Loucy (cell line): ENCODE measurements around the gene ZNF521.
"Not testable (repeated sequence)": the region's sequence is repeated elsewhere in the genome, so short reads cannot be mapped to it uniquely, and the experiment has no call there.

ENCODE experiments used
- H2AFZ ChIP-seq: fragments of 200-600 bp; sonication (generic); 2 replicates; pipeline ENCODE4 v1.6.0; 2016; ENCODE audit warnings: antibody characterized with exemption, mild to moderate bottlenecking, low read length, moderate library complexity
- H3F3A ChIP-seq: fragments of 200-600 bp; 2 replicates; pipeline ENCODE4 v1.6.0; 2016; ENCODE audit warnings: antibody characterized with exemption, low read depth, mild to moderate bottlenecking
- H3K27me3 ChIP-seq: fragments of 200-600 bp; sonication (generic); 2 replicates; pipeline ENCODE4 v1.6.1; 2014; ENCODE audit warnings: low read length, mild to moderate bottlenecking; ENCODE audit not compliant: insufficient read depth, poor library complexity, severe bottlenecking
- H3K36me3 ChIP-seq: fragments of 200-600 bp; sonication (generic); 2 replicates; pipeline ENCODE4 v1.6.1; 2016; ENCODE audit warnings: low read length; ENCODE audit not compliant: insufficient read depth
- H3K4me1 ChIP-seq: fragments of 200-600 bp; sonication (generic); 2 replicates; pipeline ENCODE4 v1.5.1; 2014; ENCODE audit warnings: low read length, mild to moderate bottlenecking; ENCODE audit not compliant: insufficient read depth, poor library complexity, severe bottlenecking
- H3K4me2 ChIP-seq: fragments of 200-600 bp; sonication (generic); 2 replicates; pipeline ENCODE4 v1.6.0; 2014; ENCODE audit warnings: antibody characterized with exemption, low read length, low read depth, mild to moderate bottlenecking; ENCODE audit not compliant: poor library complexity, severe bottlenecking
- H3K4me3 ChIP-seq: fragments of 200-600 bp; sonication (generic); 2 replicates; pipeline ENCODE4 v1.5.1; 2014; ENCODE audit warnings: low read length, mild to moderate bottlenecking, mixed read lengths; ENCODE audit not compliant: poor library complexity, severe bottlenecking
- H3K79me2 ChIP-seq: fragments of 200-600 bp; sonication (generic); 2 replicates; pipeline ENCODE4 v1.6.1; 2014; ENCODE audit warnings: low read length; ENCODE audit not compliant: insufficient read depth
- H3K9ac ChIP-seq: fragments of 200-600 bp; sonication (generic); 2 replicates; pipeline ENCODE4 v1.6.0; 2014; ENCODE audit warnings: mild to moderate bottlenecking, low read depth, low read length, moderate library complexity; ENCODE audit not compliant: poor library complexity, severe bottlenecking
- H3K9me2 ChIP-seq: fragments of 200-600 bp; sonication (generic); replicated peaks from 2 replicates; pipeline ENCODE4 v1.6.1; 2016; ENCODE audit warnings: low read depth, low read length, mixed read lengths
- H3K9me3 ChIP-seq: fragments of 200-600 bp; sonication (generic); 2 replicates; pipeline ENCODE4 v1.6.1; 2014; ENCODE audit warnings: mild to moderate bottlenecking, antibody characterized with exemption, low read length, low read depth; ENCODE audit not compliant: insufficient read depth
- H4K20me1 ChIP-seq: fragments of 200-600 bp; sonication (generic); 2 replicates; pipeline ENCODE4 v1.6.0; 2014; ENCODE audit warnings: antibody characterized with exemption, low read length, mild to moderate bottlenecking; ENCODE audit not compliant: insufficient read depth, poor library complexity, severe bottlenecking
- EZH2phosphoT487 ChIP-seq: fragments of 200-600 bp; IDR thresholded peaks from 2 replicates; pipeline ENCODE4 v1.6.1; 2018; ENCODE audit warnings: antibody characterized with exemption, mild to moderate bottlenecking, moderate library complexity, borderline replicate concordance
- TF ChIP-seq, protein P1 (sequence below): fragments of 200-600 bp; sonication (generic); conservative IDR thresholded peaks from 2 replicates; pipeline ENCODE4 v1.5.1; 2014; ENCODE audit warnings: mild to moderate bottlenecking, antibody characterized with exemption, low read length

Gene ZNF521

DNA sequence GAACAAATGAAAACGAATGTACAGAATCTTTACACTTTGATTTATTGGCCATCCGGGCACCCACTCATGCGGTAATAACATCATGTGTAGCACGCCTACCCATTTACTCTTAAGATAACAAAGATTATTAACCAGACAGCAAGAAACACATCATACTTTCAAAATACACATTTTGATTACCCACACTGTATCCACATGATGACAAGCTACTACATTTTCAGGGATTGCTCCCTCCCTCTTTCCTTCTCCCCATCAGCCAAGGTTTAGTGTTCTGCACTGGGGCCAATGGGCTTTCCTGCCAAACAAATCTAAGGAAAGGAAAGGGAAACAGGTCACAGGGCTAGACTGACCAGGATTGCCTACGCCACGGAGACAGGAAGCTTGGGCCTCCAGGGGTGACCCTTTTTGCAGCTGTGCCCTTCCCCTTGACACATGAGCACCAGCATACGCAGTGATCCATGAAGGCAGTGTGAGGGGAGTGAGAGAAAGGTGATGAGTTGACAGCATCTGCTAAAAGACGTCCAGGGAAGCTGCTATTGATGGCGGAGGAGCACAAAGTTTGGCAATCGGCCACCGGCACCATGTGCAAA lies 76.5 kb downstream of the ZNF521 start:
- Histone ChIP-seq H3K4me2 (no peak overlapping the region), H3K27me3 (no peaks in the 10 kb centered on the region), H3K36me3 (peaks cover 5% of the 10 kb centered on the region; the same call in 1 of the 2 replicates), H3F3A (no peaks in the 10 kb centered on the region), H3K9me3 (no peaks in the 10 kb centered on the region; the same call in 1 of the 2 replicates), H3K9me2 (no peaks in the 10 kb centered on the region), H4K20me1 (no peaks in the 10 kb centered on the region), H3K4me1 (peaks cover 30% of the 10 kb centered on the region), H3K4me3 (no peak overlapping the region), H3K9ac (no peak overlapping the region), H3K79me2 (peaks cover 41% of the 10 kb centered on the region; the same call in 1 of the 2 replicates), H2AFZ (no peak overlapping the region)
- TF ChIP-seq, protein P1, sequence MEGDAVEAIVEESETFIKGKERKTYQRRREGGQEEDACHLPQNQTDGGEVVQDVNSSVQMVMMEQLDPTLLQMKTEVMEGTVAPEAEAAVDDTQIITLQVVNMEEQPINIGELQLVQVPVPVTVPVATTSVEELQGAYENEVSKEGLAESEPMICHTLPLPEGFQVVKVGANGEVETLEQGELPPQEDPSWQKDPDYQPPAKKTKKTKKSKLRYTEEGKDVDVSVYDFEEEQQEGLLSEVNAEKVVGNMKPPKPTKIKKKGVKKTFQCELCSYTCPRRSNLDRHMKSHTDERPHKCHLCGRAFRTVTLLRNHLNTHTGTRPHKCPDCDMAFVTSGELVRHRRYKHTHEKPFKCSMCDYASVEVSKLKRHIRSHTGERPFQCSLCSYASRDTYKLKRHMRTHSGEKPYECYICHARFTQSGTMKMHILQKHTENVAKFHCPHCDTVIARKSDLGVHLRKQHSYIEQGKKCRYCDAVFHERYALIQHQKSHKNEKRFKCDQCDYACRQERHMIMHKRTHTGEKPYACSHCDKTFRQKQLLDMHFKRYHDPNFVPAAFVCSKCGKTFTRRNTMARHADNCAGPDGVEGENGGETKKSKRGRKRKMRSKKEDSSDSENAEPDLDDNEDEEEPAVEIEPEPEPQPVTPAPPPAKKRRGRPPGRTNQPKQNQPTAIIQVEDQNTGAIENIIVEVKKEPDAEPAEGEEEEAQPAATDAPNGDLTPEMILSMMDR = no peak
- TF ChIP-seq EZH2phosphoT487 = no peak

DNA sequence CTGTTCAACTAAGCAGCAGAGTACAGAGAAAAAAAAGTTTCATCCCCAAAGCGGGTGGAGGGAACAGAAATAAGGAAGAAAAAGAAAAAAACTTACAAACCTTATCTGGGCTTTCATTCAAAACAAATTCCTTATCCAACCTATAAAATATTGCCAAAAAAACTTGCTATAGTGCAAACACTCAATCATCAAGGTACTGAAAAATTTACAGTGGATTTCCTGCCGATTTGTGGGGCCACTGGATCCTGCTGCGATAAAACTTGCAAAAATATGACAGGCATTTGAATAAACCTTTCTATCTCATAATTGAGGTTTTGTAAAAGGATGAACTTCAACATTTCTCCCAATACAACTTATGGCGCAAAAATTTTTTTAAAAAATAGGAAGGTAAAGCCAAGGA lies 77.0 kb downstream of the ZNF521 start:
- Histone ChIP-seq H3K4me3 (no peak overlapping the region), H4K20me1 (no peaks in the 10 kb centered on the region), H3K79me2 (peaks cover 37% of the 10 kb centered on the region; the same call in 1 of the 2 replicates), H3K4me2 (no peak overlapping the region), H3K9ac (no peak overlapping the region), H3K27me3 (no peaks in the 10 kb centered on the region), H3K4me1 (peaks cover 29% of the 10 kb centered on the region), H3K36me3 (peaks cover 5% of the 10 kb centered on the region; the same call in 1 of the 2 replicates), H3K9me3 (no peaks in the 10 kb centered on the region; the same call in 1 of the 2 replicates), H2AFZ (no peak overlapping the region), H3F3A (no peaks in the 10 kb centered on the region), H3K9me2 (no peaks in the 10 kb centered on the region)
- no peak for TF ChIP-seq EZH2phosphoT487
- TF ChIP-seq, protein P1 = no peak

DNA sequence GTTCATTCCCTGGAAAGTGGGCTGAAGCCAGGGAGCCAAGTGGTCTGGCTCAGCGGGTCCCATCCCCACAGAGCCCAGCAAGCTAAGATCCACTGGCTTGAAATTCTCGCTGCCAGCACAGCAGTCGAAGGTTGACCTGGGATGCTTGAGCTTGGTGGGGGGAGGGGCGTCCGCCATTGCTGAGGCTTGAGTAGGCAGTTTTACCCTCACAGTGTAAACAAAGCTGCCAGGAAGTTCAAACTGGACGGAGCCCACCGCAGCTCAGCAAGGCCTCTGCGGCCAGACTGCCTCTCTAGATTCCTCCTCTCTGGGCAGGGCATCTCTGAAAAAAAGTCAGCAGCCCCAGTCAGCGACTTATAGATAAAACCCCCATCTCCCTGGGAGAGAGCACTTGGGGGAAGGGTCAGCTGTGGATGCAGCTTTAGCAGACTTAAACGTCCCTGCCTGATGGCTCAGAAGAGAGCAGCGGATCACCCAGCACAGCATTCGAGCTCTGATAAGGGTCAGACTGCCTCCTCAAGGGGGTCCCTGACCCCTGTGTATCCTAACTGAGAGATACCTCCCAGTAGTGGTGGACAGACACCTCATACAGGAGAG lies 84.9 kb downstream of the ZNF521 start:
- H3K79me2 ChIP-seq = peaks cover 28% of the 10 kb centered on the region; the same call in 1 of the 2 replicates
- H3K36me3 ChIP-seq, H3K27me3 ChIP-seq, H3F3A ChIP-seq, H2AFZ ChIP-seq, H3K4me2 ChIP-seq, H3K9ac ChIP-seq, H4K20me1 ChIP-seq, H3K9me3 ChIP-seq, H3K4me1 ChIP-seq, H3K9me2 ChIP-seq, H3K4me3 ChIP-seq: not testable (repeated sequence)
